Stimulated activated CD4-positive, alpha-beta T cell treated with anti-CD3 and anti-CD28 coated beads, Interleukin-12 subunit alpha, Interleukin-12 subunit beta, amount 100 ng/mL, for 48 hours (primary cell): ENCODE results near the gene GUCY1A1.

Experiments
- DNase-seq, 3 donors: peaks; one replicate each; pipeline ENCODE4 v3.0.0-alpha.2; 2020; ENCODE audit warnings: low read depth in 2 of 3, low spot score in 1 of 3

The GUCY1A1 gene

GRCh38 chr4:155657985-155658680, 8.5 kb upstream of the GUCY1A1 start:
- no peak for DNase-seq

GRCh38 chr4:155658681-155659064, 8.0 kb upstream of the GUCY1A1 start:
- no peak for DNase-seq

GRCh38 chr4:155659176-155659575, 7.5 kb upstream of the GUCY1A1 start:
- DNase-seq = no peak

GRCh38 chr4:155660436-155660835, 6.2 kb upstream of the GUCY1A1 start:
- no peak for DNase-seq

GRCh38 chr4:155665054-155665453, 1.6 kb upstream of the GUCY1A1 start:
- DNase-seq = no peak

- DNase-seq = no peak
These were observed 547 bp downstream of the GUCY1A1 start for GRCh38 chr4:155667222-155667567.

- DNase-seq = no peak
These were observed 1.2 kb downstream of the GUCY1A1 start for GRCh38 chr4:155667568-155668511.

GRCh38 chr4:155668707-155669220, 2.1 kb downstream of the GUCY1A1 start:
- no peak for DNase-seq

GRCh38 chr4:155672342-155672741, 5.7 kb downstream of the GUCY1A1 start:
- no peak for DNase-seq

GRCh38 chr4:155673453-155673979, 6.9 kb downstream of the GUCY1A1 start:
- no peak for DNase-seq

GRCh38 chr4:155674669-155675071, 8.0 kb downstream of the GUCY1A1 start:
- DNase-seq = no peak

GRCh38 chr4:155675709-155676429, 9.2 kb downstream of the GUCY1A1 start:
- no peak for DNase-seq

- DNase-seq = no peak
These were observed 9.8 kb downstream of the GUCY1A1 start for GRCh38 chr4:155676430-155676825.

- no peak for DNase-seq
These were observed 11.4 kb downstream of the GUCY1A1 start for GRCh38 chr4:155678011-155678410.

- DNase-seq = no peak
These were observed 12.7 kb downstream of the GUCY1A1 start for GRCh38 chr4:155679343-155679742.

- DNase-seq = no peak
These were observed 15.2 kb downstream of the GUCY1A1 start for GRCh38 chr4:155681886-155682285.

- no peak for DNase-seq
These were observed 17.8 kb downstream of the GUCY1A1 start for GRCh38 chr4:155684423-155684822.

- no peak for DNase-seq
These were observed 18.4 kb downstream of the GUCY1A1 start for GRCh38 chr4:155684892-155685541.

- DNase-seq = no peak
These were observed 20.8 kb downstream of the GUCY1A1 start for GRCh38 chr4:155687380-155687982.

- no peak for DNase-seq
These were observed 21.6 kb downstream of the GUCY1A1 start for GRCh38 chr4:155688211-155688610.
